H1 (cell line): ENCODE results near the gene CPED1. TPM values are rescaled to one million over a fixed set of nuclear protein-coding genes. Genes with fewer than 3 reads are reported as not detected.

Experiments used
- POU5F1 ChIP-seq: IDR thresholded peaks from 2 replicates; pipeline ENCODE4 v1.6.1; 2011; ENCODE audit warnings: low read depth, mild to moderate bottlenecking, low read length, moderate library complexity
- RBBP5 ChIP-seq: IDR thresholded peaks from 2 replicates; pipeline ENCODE4 v1.7.1; 2012; ENCODE audit warnings: low read depth, mild to moderate bottlenecking, inconsistent platforms, low read length, moderate library complexity, borderline replicate concordance
- polyA plus RNA-seq, 7 experiments: library from polyadenylated mRNA; depleted of rRNA in 3 of 7; stranded (reverse) in 5 of 7; unstranded in 2 of 7; fragments of >200 nt in 5 of 7; fragments of 200-250 nt in 2 of 7; gene quantifications; 1 replicate in 5 of 7; 2 replicates in 1 of 7; 4 replicates in 1 of 7; pipeline versions ENCODE4 v1.2.1 to v1.2.3, GENCODE V29; 2011 to 2013; ENCODE audit warnings: missing spikeins in 2 of 7, mixed read lengths in 2 of 7
- total RNA-seq: library from RNA; stranded (reverse); fragmentation: NEBNext Ultra II Directional; extraction: Animal tissue kit (Norgen Biotek cat#: 25700); gene quantifications from 2 replicates; pipeline ENCODE4 v1.2.1, GENCODE V29; 2021
- TF ChIP-seq, protein P1 (sequence below): IDR thresholded peaks from 2 replicates; pipeline ENCODE4 v1.6.1; 2012; ENCODE audit warnings: low read length, inconsistent platforms

The CPED1 gene
- total and polyA plus RNA-seq, 2 of the 8 experiments (the other 6 are each of a cell fraction or from before 2014, with no cell fraction given), result 0.08 to 0.39 TPM

- TF ChIP-seq RBBP5 (no peak), POU5F1 (no peak)
- TF ChIP-seq, protein P1, sequence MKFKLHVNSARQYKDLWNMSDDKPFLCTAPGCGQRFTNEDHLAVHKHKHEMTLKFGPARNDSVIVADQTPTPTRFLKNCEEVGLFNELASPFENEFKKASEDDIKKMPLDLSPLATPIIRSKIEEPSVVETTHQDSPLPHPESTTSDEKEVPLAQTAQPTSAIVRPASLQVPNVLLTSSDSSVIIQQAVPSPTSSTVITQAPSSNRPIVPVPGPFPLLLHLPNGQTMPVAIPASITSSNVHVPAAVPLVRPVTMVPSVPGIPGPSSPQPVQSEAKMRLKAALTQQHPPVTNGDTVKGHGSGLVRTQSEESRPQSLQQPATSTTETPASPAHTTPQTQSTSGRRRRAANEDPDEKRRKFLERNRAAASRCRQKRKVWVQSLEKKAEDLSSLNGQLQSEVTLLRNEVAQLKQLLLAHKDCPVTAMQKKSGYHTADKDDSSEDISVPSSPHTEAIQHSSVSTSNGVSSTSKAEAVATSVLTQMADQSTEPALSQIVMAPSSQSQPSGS, result no peak
- TF ChIP-seq, all 59 proteins: peak for 0
Measured at GRCh38 chr7:121305109-121305508, 316.6 kb downstream of the CPED1 start (continued).
